Fibroblast of lung (primary cell): ENCODE results near the gene SLC43A1. TPM values are rescaled to one million over a fixed set of nuclear protein-coding genes. Genes with fewer than 3 reads are reported as not detected.

Source experiments
- DNase-seq, 2 donors: peaks; one replicate each; pipeline versions ENCODE4 v3.0.0 to v3.0.0-alpha.2; 2010; ENCODE audit warnings: low read depth in 2 of 2
- H2AFZ ChIP-seq: 2 replicates; pipeline ENCODE4 v1.5.1; 2012; ENCODE audit warnings: low read length, control low read depth, inconsistent platforms
- H3K27ac ChIP-seq: 2 replicates; pipeline ENCODE4 v1.5.1; 2011; ENCODE audit warnings: low read length, control low read depth; ENCODE audit not compliant: insufficient read depth
- H3K27me3 ChIP-seq: 2 replicates; pipeline ENCODE4 v1.5.1; 2011; ENCODE audit warnings: mild to moderate bottlenecking, low read length; ENCODE audit not compliant: control insufficient read depth, insufficient read depth
- H3K36me3 ChIP-seq: 2 replicates; pipeline ENCODE4 v1.5.1; 2011; ENCODE audit warnings: low read length; ENCODE audit not compliant: control insufficient read depth, insufficient read depth
- H3K4me1 ChIP-seq: 2 replicates; pipeline ENCODE4 v1.5.1; 2011; ENCODE audit warnings: low read length; ENCODE audit not compliant: control insufficient read depth, insufficient read depth; ENCODE audit errors: extremely low read depth
- H3K4me2 ChIP-seq: 2 replicates; pipeline ENCODE4 v1.5.1; 2011; ENCODE audit warnings: low read length, control low read depth; ENCODE audit not compliant: insufficient read depth; ENCODE audit errors: extremely low read depth
- H3K4me3 ChIP-seq, 4 experiments: fragments of 200-600 bp in 1 of 4; sonication (generic) in 1 of 4; replicated peaks in 1 of 4; 2 replicates each; pipeline ENCODE4 v1.5.1; 2011 to 2016; ENCODE audit warnings: low read length in 4 of 4, low read depth in 3 of 4, mild to moderate bottlenecking in 3 of 4, control low read depth in 2 of 4, inconsistent platforms in 1 of 4, mixed read lengths in 1 of 4; ENCODE audit not compliant: insufficient read depth in 1 of 4; ENCODE audit errors: control extremely low read depth in 1 of 4
- H3K79me2 ChIP-seq: 2 replicates; pipeline ENCODE4 v1.5.1; 2012; ENCODE audit warnings: mild to moderate bottlenecking, low read length, inconsistent platforms; ENCODE audit not compliant: control insufficient read depth, insufficient read depth
- H3K9ac ChIP-seq: 2 replicates; pipeline ENCODE4 v1.5.1; 2011; ENCODE audit warnings: mild to moderate bottlenecking, low read length, control low read depth; ENCODE audit not compliant: insufficient read depth
- H3K9me3 ChIP-seq: 2 replicates; pipeline ENCODE4 v1.5.1; 2012; ENCODE audit warnings: low read depth, low read length; ENCODE audit not compliant: control insufficient read depth, insufficient read depth
- H4K20me1 ChIP-seq: 2 replicates; pipeline ENCODE4 v1.5.1; 2011; ENCODE audit warnings: low read length; ENCODE audit not compliant: control insufficient read depth, insufficient read depth; ENCODE audit errors: extremely low read depth
- EZH2 ChIP-seq: IDR thresholded peaks from 2 replicates; pipeline ENCODE4 v1.5.1; 2012; ENCODE audit warnings: low read length, control low read depth, mild to moderate bottlenecking; ENCODE audit errors: missing control alignments
- polyA plus RNA-seq, 2 donors: library from polyadenylated mRNA; depleted of rRNA in 1 of 2; stranded (reverse) in 1 of 2; unstranded in 1 of 2; fragments of >200 nt; gene quantifications; 2 replicates each; pipeline ENCODE4 v1.2.1, GENCODE V29; 2011 to 2012; ENCODE audit warnings: missing spikeins in 1 of 2
- total RNA-seq: library from RNA; depleted of rRNA; stranded (reverse); fragments of >200 nt; gene quantifications from 2 replicates; pipeline ENCODE4 v1.2.1, GENCODE V29; 2014
- TF ChIP-seq, protein P1 (sequence below), 2 donors: IDR thresholded peaks in 1 of 2; conservative IDR thresholded peaks in 1 of 2; 1 replicate in 1 of 2; 2 replicates in 1 of 2; pipeline ENCODE4 v1.5.1; 2011 to 2012; ENCODE audit warnings: low read length in 2 of 2, control low read depth in 1 of 2, inconsistent platforms in 1 of 2, low read depth in 1 of 2, mild to moderate bottlenecking in 1 of 2

The SLC43A1 gene
- total and polyA plus RNA-seq, 2 donors (not counting 1 experiment from before 2014, with no cell fraction given) = 13.2 to 19.8 TPM

DNA sequence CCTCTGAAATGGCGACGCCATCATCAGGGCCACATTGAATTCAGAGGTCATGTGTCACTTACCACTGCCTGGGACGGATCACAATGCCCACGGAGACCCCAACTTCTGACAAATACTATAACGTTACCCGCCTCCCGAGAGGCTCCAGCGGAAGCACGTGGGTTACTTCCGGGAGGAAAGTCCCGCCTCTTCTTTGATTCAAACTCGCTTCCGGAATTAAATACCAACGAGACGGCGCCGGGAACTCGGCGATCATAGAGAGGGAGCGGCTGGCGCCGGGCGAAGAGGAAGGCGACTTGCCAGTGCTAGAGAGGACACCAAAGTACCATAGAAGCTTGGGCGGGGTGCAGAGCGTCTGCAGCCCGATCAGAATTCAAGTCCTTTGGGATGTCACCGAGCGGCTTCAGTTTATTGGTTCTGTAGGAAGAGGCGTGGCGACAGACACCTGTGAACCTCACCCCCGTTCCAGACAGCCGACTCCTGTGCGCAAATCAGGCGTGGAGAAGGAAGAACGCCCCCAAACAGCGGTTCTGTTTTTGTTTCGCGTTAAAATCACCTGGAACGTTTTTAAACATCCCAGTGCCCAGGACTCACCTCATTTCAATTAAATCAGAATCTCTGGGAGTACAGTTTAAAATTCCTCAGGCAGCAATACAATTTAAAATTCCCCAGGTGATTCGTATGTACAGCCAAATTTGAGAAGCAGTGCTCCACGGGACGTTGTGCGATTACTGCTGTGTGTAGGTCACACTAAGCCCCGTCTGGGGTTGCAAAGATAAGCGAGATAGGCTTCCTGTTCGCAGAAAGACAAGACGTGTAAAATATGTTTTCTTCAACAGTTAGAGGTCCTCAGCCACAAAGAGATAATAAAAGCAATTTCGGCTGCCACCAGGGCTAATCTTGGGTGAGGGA, 15.3 kb upstream of the SLC43A1 start, which contains the start of gene TIMM10:
Gene TIMM10 (minus strand): TSS at position 159 of the 912 bp plus-strand sequence. CDS start 565 bp downstream, outside the sequence.
- Histone ChIP-seq H3K4me1 (peaks cover 6% of the 10 kb centered on the region), H3K4me3 (peak within 1 kb of the TSS; percentile 79 to 95 (median 88)), H3K9me3 (no peaks in the 10 kb centered on the region), H3K79me2 (peaks cover 18% of the 10 kb centered on the region), H3K36me3 (no peaks in the 10 kb centered on the region), H3K9ac (peak within 1 kb of the TSS; percentile 62), H3K4me2 (peak within 1 kb of the TSS; percentile 98), H4K20me1 (no peaks in the 10 kb centered on the region), H2AFZ (peak within 1 kb of the TSS; percentile 85), H3K27me3 (no peaks in the 10 kb centered on the region), H3K27ac (peak within 1 kb of the TSS; percentile 73)
- TF ChIP-seq, protein P1, sequence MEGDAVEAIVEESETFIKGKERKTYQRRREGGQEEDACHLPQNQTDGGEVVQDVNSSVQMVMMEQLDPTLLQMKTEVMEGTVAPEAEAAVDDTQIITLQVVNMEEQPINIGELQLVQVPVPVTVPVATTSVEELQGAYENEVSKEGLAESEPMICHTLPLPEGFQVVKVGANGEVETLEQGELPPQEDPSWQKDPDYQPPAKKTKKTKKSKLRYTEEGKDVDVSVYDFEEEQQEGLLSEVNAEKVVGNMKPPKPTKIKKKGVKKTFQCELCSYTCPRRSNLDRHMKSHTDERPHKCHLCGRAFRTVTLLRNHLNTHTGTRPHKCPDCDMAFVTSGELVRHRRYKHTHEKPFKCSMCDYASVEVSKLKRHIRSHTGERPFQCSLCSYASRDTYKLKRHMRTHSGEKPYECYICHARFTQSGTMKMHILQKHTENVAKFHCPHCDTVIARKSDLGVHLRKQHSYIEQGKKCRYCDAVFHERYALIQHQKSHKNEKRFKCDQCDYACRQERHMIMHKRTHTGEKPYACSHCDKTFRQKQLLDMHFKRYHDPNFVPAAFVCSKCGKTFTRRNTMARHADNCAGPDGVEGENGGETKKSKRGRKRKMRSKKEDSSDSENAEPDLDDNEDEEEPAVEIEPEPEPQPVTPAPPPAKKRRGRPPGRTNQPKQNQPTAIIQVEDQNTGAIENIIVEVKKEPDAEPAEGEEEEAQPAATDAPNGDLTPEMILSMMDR (conservative IDR thresholded peaks at IDR 0.05 in 1 of 2, IDR thresholded peaks at IDR 0.05 in 1 of 2; ENCODE audit: low read depth in 1 of 2, low read length in 2 of 2) = no peak
- no peak for TF ChIP-seq EZH2
- DNase-seq = peak; percentile 96 to 98

- H3K4me3 ChIP-seq = peak overlapping the region; percentile 79 to 95 (median 88)
- TF ChIP-seq, protein P1 (conservative IDR thresholded peaks at IDR 0.05 in 1 of 2, IDR thresholded peaks at IDR 0.05 in 1 of 2; ENCODE audit: low read depth in 1 of 2, low read length in 2 of 2) = no peak
- no peak for TF ChIP-seq EZH2
- H3K9ac ChIP-seq = peak overlapping the region; percentile 62
- no peak for DNase-seq
- H2AFZ ChIP-seq = peak overlapping the region; percentile 85
- no peaks in the 10 kb centered on the region for H4K20me1 ChIP-seq
- H3K9me3 ChIP-seq = no peaks in the 10 kb centered on the region
- peaks cover 6% of the 10 kb centered on the region for H3K4me1 ChIP-seq
- H3K36me3 ChIP-seq = no peaks in the 10 kb centered on the region
- no peaks in the 10 kb centered on the region for H3K27me3 ChIP-seq
- peak overlapping the region; percentile 98 for H3K4me2 ChIP-seq
- H3K79me2 ChIP-seq = peaks cover 18% of the 10 kb centered on the region
- H3K27ac ChIP-seq = peak overlapping the region; percentile 73
These were observed 14.7 kb upstream of the SLC43A1 start for GRCh38 chr11:57530215-57530595.

DNA sequence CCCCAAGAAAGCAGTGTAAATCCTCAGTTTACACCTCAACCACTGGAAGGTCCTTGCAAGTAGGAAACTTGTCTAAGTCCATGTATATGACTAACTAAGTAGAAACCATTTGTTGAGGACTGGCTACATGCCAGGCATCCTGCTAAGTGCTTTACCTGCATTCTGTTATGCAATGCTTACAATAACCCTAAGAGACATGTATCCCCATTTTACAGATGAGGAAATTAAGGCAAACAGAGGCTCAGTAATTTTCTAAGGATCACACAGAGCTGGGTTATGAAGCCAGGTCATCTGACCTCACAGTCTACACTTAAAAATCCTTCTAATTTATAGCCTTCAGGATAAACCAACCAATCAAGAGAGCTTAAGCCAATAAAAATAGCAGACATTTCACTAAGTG, 13.5 kb upstream of the SLC43A1 start:
- no peak for TF ChIP-seq EZH2
- TF ChIP-seq, protein P1 (conservative IDR thresholded peaks at IDR 0.05 in 1 of 2, IDR thresholded peaks at IDR 0.05 in 1 of 2; ENCODE audit: low read depth in 1 of 2, low read length in 2 of 2) = no peak
- no peaks in the 10 kb centered on the region for H3K36me3 ChIP-seq
- H3K9me3 ChIP-seq = no peaks in the 10 kb centered on the region
- H3K4me3 ChIP-seq = no peak overlapping the region
- no peak for DNase-seq
- no peak overlapping the region for H3K9ac ChIP-seq
- H3K4me1 ChIP-seq = peaks cover 6% of the 10 kb centered on the region
- no peak overlapping the region for H3K27ac ChIP-seq
- H3K4me2 ChIP-seq = no peak overlapping the region
- H4K20me1 ChIP-seq = no peaks in the 10 kb centered on the region
- no peaks in the 10 kb centered on the region for H3K27me3 ChIP-seq
- peaks cover 18% of the 10 kb centered on the region for H3K79me2 ChIP-seq
- no peak overlapping the region for H2AFZ ChIP-seq
